Measurements from ENCODE around the gene TPD52L1. TPM values are rescaled to one million over a fixed set of nuclear protein-coding genes. Genes with fewer than 3 reads are reported as not detected.
A peak's percentile ranks its signal among the peaks of the same experiment; 100 is the strongest.

Gene TPD52L1
- total and polyA plus RNA-seq, 2 of the 13 experiments (the other 11 are each of a cell fraction or from before 2014, with no cell fraction given): 0.49 to 0.53 TPM

DNA sequence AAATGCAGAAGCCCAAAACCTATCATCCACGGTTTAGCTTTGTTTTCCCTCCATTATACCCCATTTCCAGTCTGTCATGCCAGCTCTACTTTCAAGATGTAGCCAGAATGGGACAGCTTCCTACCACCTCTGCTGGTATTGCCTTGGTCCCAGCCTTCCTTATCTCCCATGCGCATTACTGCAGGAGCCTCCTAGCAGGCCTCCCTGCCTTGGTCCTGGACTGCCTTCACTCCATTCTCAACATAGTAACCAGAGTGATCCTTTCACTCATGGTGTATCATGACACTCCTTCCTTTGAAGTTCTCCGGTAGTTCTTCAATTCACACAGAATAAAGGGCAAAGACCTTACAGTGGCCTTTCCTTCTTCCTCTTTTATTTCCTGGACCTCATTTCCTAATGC is 15.9 kb downstream of the TPD52L1 start:
- no peak overlapping the region for H2AFZ ChIP-seq (ENCODE audit: low read length)
- H4K20me1 ChIP-seq (ENCODE audit: insufficient read depth, low read length): no peaks in the 10 kb centered on the region
- H3K36me3 ChIP-seq (replicated peaks in 1 of 2; ENCODE audit: control insufficient read depth in 1 of 2, insufficient read depth in 2 of 2, low read length in 2 of 2): no peaks in the 10 kb centered on the region
- CTCF ChIA-PET (ENCODE audit: low intra/inter-chr PET ratio, low total read pairs): no interaction called here
- DNase-seq (ENCODE audit: low spot score) (no peak), FAIRE-seq (no peak), ATAC-seq (no peak)
- in situ Hi-C loops (cut with HindIII; ENCODE audit: extremely low pct_ligation_motif_present, low pct_unique_long_range_greater_than_20kb) (no loop called here), intact Hi-C loops (cut with micrococcal nuclease; ENCODE audit: unreplicated experiment) (no loop called here)
- no peak overlapping the region for H3K9ac ChIP-seq (ENCODE audit: insufficient read depth, low read depth, low read length)
- no peak overlapping the region for H3K4me2 ChIP-seq (ENCODE audit: low read depth, low read length)
- WGBS (ENCODE audit: low lambda C conversion rate): 49% methylated on average over 3 of the region's 3 CpGs
- no TSS peak for BruUV-seq (replicated peaks)
- no peaks in the 10 kb centered on the region for H3K79me2 ChIP-seq (ENCODE audit: insufficient read depth, low read length)
- POLR2A ChIA-PET: no interaction called here
- H3K9me3 ChIP-seq (ENCODE audit: low read length): no peaks in the 10 kb centered on the region
- no peak overlapping the region for H3K27ac ChIP-seq (ENCODE audit: extremely low read length, insufficient read depth, low read length)
- H3K27me3 ChIP-seq (ENCODE audit: control insufficient read depth in 1 of 2, insufficient read depth in 2 of 2, low read length in 2 of 2): no peaks in the 10 kb centered on the region
- TF ChIP-seq PRPF4 (IDR thresholded peaks at IDR 0.05; ENCODE audit: low read depth, low read length, poor library complexity, severe bottlenecking) (no peak), BHLHE40 (IDR thresholded peaks at IDR 0.05; ENCODE audit: low read length) (no peak), GATAD1 (CRISPR knock-in tag; IDR thresholded peaks at IDR 0.05) (no peak), SKI (IDR thresholded peaks at IDR 0.05; ENCODE audit: partially characterized antibody) (no peak), HDAC2 (CRISPR knock-in tag; IDR thresholded peaks at IDR 0.05) (no peak)
- no peak overlapping the region for H3K4me3 ChIP-seq (replicated peaks in 1 of 3; ENCODE audit: insufficient read depth in 1 of 3, low read depth in 2 of 3, low read length in 3 of 3)
- peaks cover 4% of the 10 kb centered on the region for H3K4me1 ChIP-seq (ENCODE audit: insufficient read depth, low read length)

DNA sequence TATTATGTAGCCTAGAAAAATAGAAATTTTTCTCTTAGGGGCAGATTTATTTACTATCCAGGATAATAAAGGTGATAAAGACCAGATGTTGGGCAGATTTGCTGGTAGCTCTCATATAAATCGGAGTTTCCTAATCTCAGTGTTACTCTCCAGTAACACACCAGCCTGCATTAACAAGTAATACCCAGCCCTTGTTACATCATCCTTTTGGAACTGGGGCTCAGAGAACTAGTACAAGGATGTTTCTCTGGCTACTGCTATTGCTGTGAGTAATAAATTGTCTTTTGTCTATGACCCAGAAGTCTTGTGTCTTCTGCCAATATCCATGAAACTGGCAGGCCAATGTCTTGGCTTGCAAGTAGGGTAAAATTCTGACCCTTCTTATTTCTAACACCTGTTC is 16.8 kb downstream of the TPD52L1 start:
- in situ Hi-C loops (cut with HindIII; ENCODE audit: extremely low pct_ligation_motif_present, low pct_unique_long_range_greater_than_20kb): no loop called here
- TF ChIP-seq, protein P1, sequence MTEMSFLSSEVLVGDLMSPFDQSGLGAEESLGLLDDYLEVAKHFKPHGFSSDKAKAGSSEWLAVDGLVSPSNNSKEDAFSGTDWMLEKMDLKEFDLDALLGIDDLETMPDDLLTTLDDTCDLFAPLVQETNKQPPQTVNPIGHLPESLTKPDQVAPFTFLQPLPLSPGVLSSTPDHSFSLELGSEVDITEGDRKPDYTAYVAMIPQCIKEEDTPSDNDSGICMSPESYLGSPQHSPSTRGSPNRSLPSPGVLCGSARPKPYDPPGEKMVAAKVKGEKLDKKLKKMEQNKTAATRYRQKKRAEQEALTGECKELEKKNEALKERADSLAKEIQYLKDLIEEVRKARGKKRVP (CRISPR knock-in tag; IDR thresholded peaks at IDR 0.05): peak in 1 of 2 experiments; percentile 83; a peak in 2 of 4 replicates
- TF ChIP-seq SIN3A (IDR thresholded peaks at IDR 0.05; ENCODE audit: borderline replicate concordance, low read depth, low read length): no peak
- no TSS peak for BruUV-seq (replicated peaks)
- DNase-seq (ENCODE audit: low spot score) (no peak), FAIRE-seq (no peak), ATAC-seq (no peak)
- ChIA-PET POLR2A (no interaction called here), CTCF (ENCODE audit: low intra/inter-chr PET ratio, low total read pairs) (no interaction called here)
- H4K20me1 ChIP-seq (ENCODE audit: insufficient read depth, low read length): no peaks in the 10 kb centered on the region
- no peak overlapping the region for H3K9ac ChIP-seq (ENCODE audit: insufficient read depth, low read depth, low read length)
- no peak overlapping the region for H3K4me3 ChIP-seq (replicated peaks in 1 of 3; ENCODE audit: insufficient read depth in 1 of 3, low read depth in 2 of 3, low read length in 3 of 3)
- no peaks in the 10 kb centered on the region for H3K27me3 ChIP-seq (ENCODE audit: control insufficient read depth in 1 of 2, insufficient read depth in 2 of 2, low read length in 2 of 2)
- intact Hi-C loops (cut with micrococcal nuclease; ENCODE audit: unreplicated experiment): no loop called here
- no peaks in the 10 kb centered on the region for H3K9me3 ChIP-seq (ENCODE audit: low read length)
- H3K27ac ChIP-seq (ENCODE audit: extremely low read length, insufficient read depth, low read length): no peak overlapping the region
- WGBS (ENCODE audit: low lambda C conversion rate): 50% methylated on average over 1 of the region's 1 CpG
- no peaks in the 10 kb centered on the region for H3K36me3 ChIP-seq (replicated peaks in 1 of 2; ENCODE audit: control insufficient read depth in 1 of 2, insufficient read depth in 2 of 2, low read length in 2 of 2)
- H2AFZ ChIP-seq (ENCODE audit: low read length): no peak overlapping the region
- H3K4me1 ChIP-seq (ENCODE audit: insufficient read depth, low read length): peaks cover 10% of the 10 kb centered on the region
- H3K4me2 ChIP-seq (ENCODE audit: low read depth, low read length): no peak overlapping the region
- no peaks in the 10 kb centered on the region for H3K79me2 ChIP-seq (ENCODE audit: insufficient read depth, low read length)
